T-cell (primary cell): ENCODE measurements around the gene AOC2. TPM values are rescaled to one million over a fixed set of nuclear protein-coding genes. Genes with fewer than 3 reads are reported as not detected.
"Not testable (repeated sequence)": the region's sequence is repeated elsewhere in the genome, so short reads cannot be mapped to it uniquely, and the experiment has no call there.

ENCODE experiments used
- ATAC-seq, 4 experiments: fragments of 200-7000 bp in 3 of 4; fragments of 150-1000 bp in 1 of 4; cut with Tn5 transposase; replicated peaks in 1 of 4; 1 replicate in 3 of 4; 2 replicates in 1 of 4; pipeline ENCODE4 v1.10.0; 2021; ENCODE audit warnings: moderate library complexity in 3 of 4, mild to moderate bottlenecking in 2 of 4, moderate number of reproducible peaks in 1 of 4
- CTCF ChIA-PET, 2 donors: fragments of 300-600 bp; sonication (Branson Sonifier 250); formaldehyde crosslinking; loops; one replicate each; lab custom pipeline; 2022; ENCODE audit warnings: antibody characterized with exemption in 2 of 2; lab: Charles Lee
- POLR2A ChIA-PET, 2 donors: fragments of 300-600 bp; sonication (Branson Sonifier 250); formaldehyde crosslinking; loops; one replicate each; lab custom pipeline; 2022; ENCODE audit warnings: antibody characterized with exemption in 2 of 2; lab: Charles Lee
- DNase-seq, 35 experiments: peaks; one replicate each; pipeline versions ENCODE4 v3.0.0 to v3.0.0-alpha.2; 2013 to 2023
- H3K27ac ChIP-seq: one replicate; pipeline ENCODE4 v1.5.1; 2013; ENCODE audit warnings: low read length
- H3K27me3 ChIP-seq, 2 experiments: replicated peaks in 1 of 2; 1 replicate in 1 of 2; 2 replicates in 1 of 2; pipeline versions ENCODE4 v1.6.1 to v1.7.0; 2013; ENCODE audit warnings: low read length in 1 of 2, mixed read lengths in 1 of 2; ENCODE audit not compliant: control insufficient read depth in 2 of 2, insufficient read depth in 2 of 2; ENCODE audit errors: extremely low read depth in 1 of 2
- H3K36me3 ChIP-seq, 2 donors: 1 replicate in 1 of 2; 2 replicates in 1 of 2; pipeline versions ENCODE4 v1.6.1 to v1.7.0; 2013; ENCODE audit warnings: low read length in 1 of 2; ENCODE audit not compliant: control insufficient read depth in 2 of 2, insufficient read depth in 1 of 2; ENCODE audit errors: extremely low read depth in 1 of 2
- H3K4me1 ChIP-seq, 2 experiments: 1 replicate in 1 of 2; 2 replicates in 1 of 2; pipeline versions ENCODE4 v1.6.1 to v1.7.0; 2013; ENCODE audit warnings: low read length in 2 of 2, mixed read lengths in 1 of 2; ENCODE audit not compliant: insufficient read depth in 2 of 2, control insufficient read depth in 1 of 2; ENCODE audit errors: extremely low read depth in 1 of 2
- H3K4me3 ChIP-seq, 2 donors: 1 replicate in 1 of 2; 2 replicates in 1 of 2; pipeline versions ENCODE4 v1.5.1 to v1.7.0; 2013; ENCODE audit warnings: mild to moderate bottlenecking in 2 of 2, low read length in 1 of 2, moderate library complexity in 1 of 2; ENCODE audit not compliant: control insufficient read depth in 1 of 2; ENCODE audit errors: extremely low read depth in 1 of 2
- H3K9me3 ChIP-seq: 2 replicates; pipeline ENCODE4 v1.7.0; 2013
- H3K27ac Mint-ChIP-seq, 2 donors: one replicate each; pipeline ENCODE4 v1.8.0; 2020 to 2021; ENCODE audit warnings: mild to moderate bottlenecking in 2 of 2, mixed read lengths in 2 of 2
- H3K27me3 Mint-ChIP-seq, 2 donors: one replicate each; pipeline ENCODE4 v1.8.0; 2021 to 2022; ENCODE audit warnings: mixed read lengths in 2 of 2
- H3K36me3 Mint-ChIP-seq: one replicate; pipeline ENCODE4 v1.8.0; 2021; ENCODE audit warnings: mixed read lengths
- H3K4me1 Mint-ChIP-seq, 3 donors: one replicate each; pipeline ENCODE4 v1.8.0; 2020 to 2022; ENCODE audit warnings: mixed read lengths in 3 of 3, mild to moderate bottlenecking in 1 of 3
- H3K4me3 Mint-ChIP-seq, 3 donors: one replicate each; pipeline ENCODE4 v1.8.0; 2020 to 2022; ENCODE audit warnings: mild to moderate bottlenecking in 3 of 3, mixed read lengths in 3 of 3, moderate library complexity in 3 of 3
- H3K9me3 Mint-ChIP-seq, 3 donors: one replicate each; pipeline ENCODE4 v1.8.0; 2020 to 2022; ENCODE audit warnings: mixed read lengths in 3 of 3
- WGBS: methylation state at CpG from one replicate; pipeline ENCODE4 v1.1.5; 2013; ENCODE audit warnings: missing lambda C conversion rate; ENCODE audit not compliant: insufficient coverage; 5-methylcytosine and 5-hydroxymethylcytosine counted together
- total RNA-seq, 35 experiments: library from RNA in 6 of 35; stranded (reverse) in 6 of 35; fragments of 120-200 nt in 1 of 35; gene quantifications; one replicate each; pipeline versions ENCODE4 v1.2.1 to v1.2.4 and lab custom pipeline; 2013 to 2026

AOC2 gene
- total RNA-seq, 5 donors from 2014 or later (not counting 1 experiment from before 2014, with no cell fraction given): 2.2 to 3.7 (median 3.2) TPM

DNA sequence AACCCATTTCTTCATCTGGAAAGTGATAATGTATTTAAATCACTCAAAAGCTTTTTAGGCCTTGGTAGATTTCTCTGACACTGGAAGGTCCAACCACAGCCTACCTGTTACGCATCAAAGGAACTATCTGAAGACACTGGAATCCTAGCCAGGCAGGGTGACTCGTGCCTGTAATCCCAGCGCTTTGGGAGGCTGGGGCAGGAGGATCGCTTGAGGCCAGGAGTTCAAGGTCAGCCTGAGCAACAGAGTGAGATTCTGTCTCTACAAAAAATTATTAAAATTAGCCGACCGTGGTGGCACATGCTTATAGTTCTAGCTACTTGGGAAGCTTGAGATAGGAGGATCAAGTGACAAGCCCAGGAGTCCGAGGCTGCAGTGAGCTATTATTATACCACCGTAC, 37.8 kb downstream of the AOC2 start:
- Mint-ChIP-seq H3K9me3 (no peaks in the 10 kb centered on the region), H3K27me3 (peaks cover 20 to 21% of the 10 kb centered on the region in 2 donors), H3K27ac (no peak overlapping the region), H3K4me1 (peaks cover 0 to 8% (median 0%) of the 10 kb centered on the region in 3 donors), H3K4me3 (no peak overlapping the region), H3K36me3 (no peaks in the 10 kb centered on the region)
- Histone ChIP-seq H3K27ac (no peak overlapping the region), H3K27me3 (peaks cover 0 to 35% of the 10 kb centered on the region in 2 experiments), H3K9me3 (no peaks in the 10 kb centered on the region), H3K4me3 (no peak overlapping the region), H3K36me3 (no peaks in the 10 kb centered on the region), H3K4me1 (no peaks in the 10 kb centered on the region)
- ChIA-PET POLR2A (no interaction called here), CTCF (no interaction called here)
- DNase-seq (no peak), ATAC-seq (no peak)
- WGBS: 87% methylated on average over 7 of the region's 8 CpGs

DNA sequence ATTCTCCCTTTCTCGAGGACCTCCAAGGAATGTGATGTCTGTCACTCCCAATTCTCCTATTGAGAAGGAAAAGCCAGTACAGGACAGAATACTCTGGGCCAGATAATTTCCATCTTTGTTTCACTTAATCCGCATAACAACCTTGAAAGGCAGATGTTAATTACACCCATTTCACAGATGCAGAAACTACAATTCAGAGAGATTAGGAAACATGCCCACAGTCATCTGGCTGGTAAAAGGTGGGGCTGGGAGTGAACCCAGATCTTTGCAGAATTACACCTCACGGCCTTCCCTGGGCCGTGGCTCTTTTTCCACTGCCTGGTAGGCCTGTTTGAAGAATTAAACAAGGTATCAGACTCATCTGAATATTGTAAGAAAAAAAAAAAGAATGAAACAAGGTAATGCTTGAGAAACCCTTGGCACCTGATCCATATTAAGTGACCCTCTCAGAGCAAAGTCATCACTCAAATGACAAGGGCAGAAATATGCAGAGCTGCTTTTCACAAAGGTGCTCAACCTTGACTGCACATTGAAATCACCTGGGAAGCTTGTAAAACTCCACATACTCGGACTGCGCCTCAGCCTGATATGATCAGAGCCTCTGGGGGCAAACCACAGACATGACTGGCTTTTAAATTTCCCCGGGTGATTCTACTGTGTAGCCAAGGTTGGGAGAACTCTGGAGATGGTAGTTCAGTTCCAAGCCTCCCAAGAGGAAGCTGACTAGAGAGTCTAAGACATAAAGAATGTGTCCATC, 39.6 kb downstream of the AOC2 start:
- Mint-ChIP-seq H3K27ac (no peak overlapping the region), H3K4me3 (no peak overlapping the region), H3K27me3 (peaks cover 4 to 12% of the 10 kb centered on the region in 2 donors), H3K4me1 (peaks cover 0 to 11% (median 0%) of the 10 kb centered on the region in 3 donors), H3K36me3 (no peaks in the 10 kb centered on the region), H3K9me3 (no peaks in the 10 kb centered on the region)
- peaks cover 0 to 20% of the 10 kb centered on the region in 2 experiments for H3K27me3 ChIP-seq
- 100% methylated on average over 1 of the region's 7 CpGs for WGBS
- ATAC-seq: no peak
- DNase-seq: no peak
- no peak overlapping the region for H3K27ac ChIP-seq
- no peaks in the 10 kb centered on the region for H3K9me3 ChIP-seq
- H3K4me3 ChIP-seq: no peak overlapping the region
- H3K4me1 ChIP-seq: no peaks in the 10 kb centered on the region
- ChIA-PET POLR2A (no interaction called here), CTCF (no interaction called here)
- H3K36me3 ChIP-seq: no peaks in the 10 kb centered on the region

DNA sequence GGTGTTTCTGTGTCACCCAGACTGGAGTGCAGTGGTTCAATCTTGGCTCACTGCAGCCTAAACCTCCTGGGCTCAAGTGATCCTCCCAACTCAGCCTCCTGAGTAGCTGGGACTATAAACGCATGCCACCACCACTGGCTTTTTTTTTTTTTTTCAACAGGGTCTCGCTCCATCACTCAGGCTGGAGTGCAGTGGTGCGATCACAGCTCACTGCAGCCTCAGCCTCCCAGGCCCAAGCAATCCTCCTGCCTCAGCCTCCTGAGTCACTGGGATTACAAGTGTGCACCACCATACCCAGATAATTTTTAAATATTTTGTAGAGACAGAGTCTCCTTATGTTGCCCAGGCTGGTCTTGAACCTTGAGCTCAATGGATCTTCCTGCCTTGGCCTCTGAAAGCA, 41.4 kb downstream of the AOC2 start:
- 100% methylated on average over 1 of the region's 3 CpGs for WGBS
- H3K4me1 ChIP-seq, ATAC-seq, H3K27ac Mint-ChIP-seq, H3K4me3 Mint-ChIP-seq, H3K4me3 ChIP-seq, H3K36me3 Mint-ChIP-seq, DNase-seq, H3K9me3 ChIP-seq, H3K27me3 Mint-ChIP-seq, H3K9me3 Mint-ChIP-seq, H3K36me3 ChIP-seq, H3K27ac ChIP-seq: not testable (repeated sequence)
- peaks cover 0 to 11% (median 0%) of the 10 kb centered on the region in 3 donors for H3K4me1 Mint-ChIP-seq
- H3K27me3 ChIP-seq: peaks cover 0 to 13% of the 10 kb centered on the region in 2 experiments
- ChIA-PET CTCF (interaction anchor here in 1 of 2 donors (0.5 kb wide), 1 partner anchor 1063 kb away, joined by 5 read pairs; no protein-coding TSS in a partner anchor), POLR2A (interaction anchor here in 1 of 2 donors (0.5 kb wide), 1 partner anchor 20 kb away, joined by 8 read pairs; no protein-coding TSS in a partner anchor)

DNA sequence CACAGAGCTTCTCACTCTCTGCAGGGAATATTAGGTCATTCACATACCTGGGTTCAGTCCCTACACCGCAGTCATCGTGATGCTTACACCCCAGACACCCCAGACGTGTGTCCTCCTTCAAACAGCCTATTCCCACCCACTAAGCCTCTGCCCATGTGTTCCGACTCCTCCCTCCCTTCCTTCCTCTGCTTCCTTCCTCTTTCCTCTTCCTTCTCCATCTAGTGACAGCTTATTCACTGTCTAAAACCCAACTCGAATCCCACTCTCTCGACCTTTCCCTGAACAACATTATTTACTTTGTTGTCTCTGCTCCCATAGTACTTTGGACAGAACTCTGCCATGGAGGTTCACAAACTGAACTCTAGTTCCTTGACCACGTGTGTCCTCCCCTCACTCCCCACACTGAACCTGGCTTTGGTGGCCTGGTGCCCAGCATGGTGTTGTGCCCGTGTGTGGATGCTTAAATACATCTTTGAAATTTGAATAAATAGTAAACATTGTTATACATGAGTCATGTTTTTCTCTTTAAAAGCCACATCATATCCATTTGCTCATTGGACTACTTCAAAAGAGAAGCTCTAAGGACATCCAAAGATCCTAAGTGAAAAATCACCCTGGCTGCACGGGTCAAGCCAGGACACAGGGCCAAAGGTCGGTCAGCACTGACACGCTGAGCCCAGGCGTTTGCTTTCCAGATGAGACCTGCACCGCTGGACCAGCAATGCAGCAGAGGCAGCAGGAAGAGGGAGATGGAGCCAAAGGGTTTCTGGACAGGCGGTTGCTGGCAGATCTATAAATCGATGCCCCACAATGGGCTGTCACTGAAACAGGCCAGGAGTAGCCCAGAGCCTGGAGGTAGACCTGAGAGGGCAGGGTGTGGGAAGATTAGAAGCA, 42.1 kb downstream of the AOC2 start:
- Histone ChIP-seq H3K27me3 (peaks cover 0 to 14% of the 10 kb centered on the region in 2 experiments), H3K9me3 (no peaks in the 10 kb centered on the region), H3K36me3 (no peaks in the 10 kb centered on the region), H3K4me3 (no peak overlapping the region), H3K4me1 (no peaks in the 10 kb centered on the region), H3K27ac (no peak overlapping the region)
- ChIA-PET POLR2A (interaction anchor here in 1 of 2 donors (0.5 kb wide), 1 partner anchor 19 kb away, joined by 8 read pairs; no protein-coding TSS in a partner anchor), CTCF (interaction anchor here in 1 of 2 donors (0.5 kb wide), 1 partner anchor 1062 kb away, joined by 5 read pairs; no protein-coding TSS in a partner anchor)
- H3K4me3 Mint-ChIP-seq: no peak overlapping the region
- no peak for ATAC-seq
- H3K36me3 Mint-ChIP-seq: no peaks in the 10 kb centered on the region
- 48% methylated on average over 12 of the region's 15 CpGs for WGBS
- H3K27me3 Mint-ChIP-seq: peaks cover 2 to 8% of the 10 kb centered on the region in 2 donors
- peaks cover 0 to 11% (median 0%) of the 10 kb centered on the region in 3 donors for H3K4me1 Mint-ChIP-seq
- no peak for DNase-seq
- no peak overlapping the region for H3K27ac Mint-ChIP-seq
- H3K9me3 Mint-ChIP-seq: no peaks in the 10 kb centered on the region

DNA sequence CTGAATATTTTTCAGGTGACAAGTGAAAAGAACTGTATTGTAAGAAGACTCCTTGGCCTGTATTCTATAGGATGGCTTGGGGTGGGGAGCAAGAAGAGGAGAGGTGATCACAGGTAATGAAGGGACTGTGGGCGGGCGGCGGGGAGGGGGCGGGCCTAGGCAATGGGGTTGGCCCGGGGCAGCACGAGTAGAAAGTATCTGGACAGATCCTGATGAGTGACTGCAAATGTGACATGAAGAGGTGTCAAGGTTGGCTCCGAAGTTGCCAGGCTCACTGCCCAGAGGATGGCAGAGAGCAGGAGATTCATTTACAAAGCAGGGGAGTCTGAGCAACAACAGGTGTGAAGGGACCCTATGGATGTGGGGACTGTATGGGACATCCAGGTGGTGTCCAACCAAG, 45.4 kb downstream of the AOC2 start:
- Histone ChIP-seq H3K4me3 (no peak overlapping the region), H3K36me3 (no peaks in the 10 kb centered on the region), H3K4me1 (no peaks in the 10 kb centered on the region), H3K9me3 (no peaks in the 10 kb centered on the region), H3K27me3 (peaks cover 0 to 22% of the 10 kb centered on the region in 2 experiments), H3K27ac (no peak overlapping the region)
- ChIA-PET POLR2A (no interaction called here), CTCF (no interaction called here)
- H3K36me3 Mint-ChIP-seq: no peaks in the 10 kb centered on the region
- H3K4me1 Mint-ChIP-seq: peaks cover 0 to 12% (median 0%) of the 10 kb centered on the region in 3 donors
- ATAC-seq (no peak), DNase-seq (no peak)
- H3K27me3 Mint-ChIP-seq: peaks cover 8 to 10% of the 10 kb centered on the region in 2 donors
- WGBS: 91% methylated on average over 7 of the region's 7 CpGs
- H3K9me3 Mint-ChIP-seq: no peaks in the 10 kb centered on the region
- H3K4me3 Mint-ChIP-seq: no peak overlapping the region
- no peak overlapping the region for H3K27ac Mint-ChIP-seq

DNA sequence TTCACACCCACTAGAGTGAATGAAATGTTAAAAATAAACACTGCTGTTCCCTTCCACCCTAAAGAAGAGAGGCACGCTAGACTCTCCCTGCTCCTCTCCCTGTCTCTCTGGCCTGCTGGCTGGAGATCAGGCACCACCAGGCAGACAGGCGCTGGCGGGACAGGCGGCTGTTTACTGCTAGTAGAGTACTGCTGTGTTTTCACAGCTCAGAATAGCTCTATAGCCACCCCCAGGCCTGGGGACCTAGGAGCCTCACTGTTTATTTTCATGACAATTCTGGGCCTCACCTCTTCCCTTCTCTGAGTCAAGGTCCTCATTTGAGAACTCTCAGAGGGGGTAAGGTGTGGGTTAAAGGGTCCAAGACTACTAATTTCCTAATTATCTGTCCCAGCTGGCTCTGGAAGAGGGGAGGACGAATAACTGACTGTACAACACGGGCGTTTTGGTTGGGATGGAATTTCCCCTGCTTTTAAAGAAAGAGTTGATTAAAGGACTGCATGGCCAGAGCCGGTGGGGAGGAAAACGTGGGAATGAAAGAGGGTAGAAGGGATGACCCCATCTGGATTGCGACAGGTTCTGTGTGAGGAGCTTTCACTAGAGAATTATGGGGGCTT, 47.3 kb downstream of the AOC2 start:
- H3K4me1 ChIP-seq: no peaks in the 10 kb centered on the region
- ATAC-seq: no peak
- H3K27ac ChIP-seq: no peak overlapping the region
- DNase-seq: no peak
- H3K36me3 Mint-ChIP-seq: no peaks in the 10 kb centered on the region
- peaks cover 0 to 22% of the 10 kb centered on the region in 2 experiments for H3K27me3 ChIP-seq
- no peak overlapping the region for H3K4me3 Mint-ChIP-seq
- POLR2A ChIA-PET: no interaction called here
- no peak overlapping the region for H3K27ac Mint-ChIP-seq
- H3K36me3 ChIP-seq: no peaks in the 10 kb centered on the region
- WGBS: 75% methylated on average over 7 of the region's 10 CpGs
- peaks cover 6 to 12% of the 10 kb centered on the region in 2 donors for H3K27me3 Mint-ChIP-seq
- peaks cover 0 to 7% (median 0%) of the 10 kb centered on the region in 3 donors for H3K4me1 Mint-ChIP-seq
- H3K9me3 ChIP-seq: no peaks in the 10 kb centered on the region
- CTCF ChIA-PET: no interaction called here
- no peaks in the 10 kb centered on the region for H3K9me3 Mint-ChIP-seq
- no peak overlapping the region for H3K4me3 ChIP-seq
